ENCODE measurements around the gene ZSCAN9. TPM values are rescaled to one million over a fixed set of nuclear protein-coding genes. Genes with fewer than 3 reads are reported as not detected.

Gene ZSCAN9
- total and polyA plus RNA-seq, 2 of the 8 experiments (the other 6 are each of a cell fraction or from before 2014, with no cell fraction given), result 10.8 to 13.6 TPM

DNA sequence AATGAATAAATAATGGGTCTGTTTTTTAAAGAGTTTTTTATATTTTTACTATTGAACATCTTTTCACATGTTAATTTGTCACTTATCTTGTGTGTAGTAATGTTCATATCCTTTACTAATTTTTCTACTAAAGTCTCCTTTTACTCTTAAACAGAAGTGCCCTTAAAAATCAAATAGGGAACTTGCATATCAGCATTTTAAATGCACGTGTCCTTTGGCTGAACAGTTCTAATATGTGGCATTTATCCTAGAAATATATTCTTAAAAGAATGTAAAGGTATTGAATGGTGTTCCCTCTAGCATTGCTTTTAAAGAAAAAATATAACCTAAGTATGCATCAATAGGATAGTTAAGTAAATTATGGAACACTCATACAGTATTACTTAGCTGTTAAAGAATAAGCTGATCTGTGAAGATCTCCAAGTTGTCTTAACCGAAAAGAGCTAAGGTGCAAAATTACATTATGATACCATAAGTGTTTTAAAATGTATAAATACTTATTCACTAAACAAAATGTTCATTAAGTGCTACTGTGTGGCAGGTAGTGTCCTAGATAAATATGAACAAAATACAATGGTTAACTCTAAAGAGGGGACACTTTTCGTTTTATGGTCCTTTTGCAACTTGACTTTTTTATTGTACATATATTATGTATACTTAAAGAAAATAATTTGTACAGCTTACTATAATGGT, 55.7 kb downstream of the ZSCAN9 start:
- ChIA-PET CTCF (ENCODE audit: partially characterized antibody) (interaction anchor here (1.2 to 3.3 kb wide), 4 partner anchors 10 to 139 kb away, joined by 3 to 17 read pairs (median 4); partner anchors contain the start of gene ZKSCAN8), POLR2A (ENCODE audit: partially characterized antibody) (interaction anchor here (0.6 to 3.3 kb wide), 9 partner anchors 9 to 390 kb away, joined by 3 to 21 read pairs (median 5); partner anchors contain the start of genes ZKSCAN8, ZSCAN26 and ZSCAN31)
- Histone ChIP-seq H2BK12ac (ENCODE audit: low read depth, low read length) (no peak overlapping the region), H3K23me2 (ENCODE audit: low read depth, low read length) (no peaks in the 10 kb centered on the region), H4K8ac (ENCODE audit: extremely low read depth, insufficient read depth, low read length) (no peak overlapping the region), H4K91ac (replicated peaks; ENCODE audit: insufficient read length, low read length) (no peak overlapping the region), H3K14ac (ENCODE audit: insufficient read length) (no peak overlapping the region), H3K79me2 (ENCODE audit: control insufficient read depth in 1 of 2, insufficient read depth in 2 of 2, low read length in 2 of 2) (peaks cover 0 to 19% of the 10 kb centered on the region in 2 experiments; a peak in 2 of 4 replicates), H3K27me3 (replicated peaks in 1 of 4; ENCODE audit: control insufficient read depth in 3 of 4, extremely low read depth in 1 of 4, insufficient read depth in 3 of 4, low read length in 3 of 4) (no peaks in the 10 kb centered on the region), H2AK5ac (ENCODE audit: low read depth, low read length) (no peak overlapping the region), H3K4me3 (ENCODE audit: extremely low read depth in 1 of 4, insufficient read depth in 2 of 4, low read depth in 3 of 4, low read length in 4 of 4) (peak overlapping the region; percentile 61 to 95 (median 82); a peak in 7 of 8 replicates), H3K27ac (ENCODE audit: low read depth, low read length) (no peak overlapping the region), H2AFZ (ENCODE audit: low read length) (peak overlapping the region; percentile 92; the same call in 1 of the 2 replicates), H3K4ac (replicated peaks; ENCODE audit: insufficient read length, low read depth, low read length) (no peak overlapping the region), H2BK15ac (ENCODE audit: low read length) (no peak overlapping the region), H3K4me1 (replicated peaks in 1 of 4; ENCODE audit: control insufficient read depth in 3 of 4, insufficient read depth in 4 of 4, low read length in 3 of 4) (peaks cover 0 to 2% (median 0%) of the 10 kb centered on the region in 4 experiments; a peak in 2 of 7 replicates), H2BK120ac (replicated peaks; ENCODE audit: low read depth, low read length) (no peak overlapping the region), H3K79me1 (ENCODE audit: low read depth, low read length) (0 out of 2 replicates have a peak, but pooled peaks cover 3% of the 10 kb centered on the region), H2BK5ac (ENCODE audit: low read depth, low read length) (no peak overlapping the region), H2BK20ac (ENCODE audit: low read length) (no peak overlapping the region), H3K36me3 (ENCODE audit: control insufficient read depth in 2 of 4, insufficient read depth in 4 of 4, low read length in 3 of 4) (peaks cover 2 to 30% (median 12%) of the 10 kb centered on the region in 4 experiments; a peak in 7 of 8 replicates), H3K4me2 (ENCODE audit: insufficient read depth in 1 of 2, low read depth in 2 of 2, low read length in 2 of 2) (peak overlapping the region; percentile 68 to 72), H4K20me1 (replicated peaks in 1 of 2; ENCODE audit: control insufficient read depth in 1 of 2, insufficient read depth in 2 of 2, low read length in 2 of 2) (no peaks in the 10 kb centered on the region), H4K5ac (ENCODE audit: insufficient read length, low read depth, low read length) (no peak overlapping the region), H3K9me3 (ENCODE audit: insufficient read depth in 2 of 2, low read depth in 1 of 2, low read length in 1 of 2) (no peaks in the 10 kb centered on the region), H3K23ac (ENCODE audit: insufficient read length) (no peak overlapping the region), H3K9ac (replicated peaks in 1 of 4; ENCODE audit: extremely low read depth in 1 of 4, low read depth in 3 of 4, low read length in 3 of 4) (peak overlapping the region in 1 of 4 experiments; percentile 59; a peak in 1 of 7 replicates), H3K56ac (replicated peaks; ENCODE audit: insufficient read length, low read depth, low read length) (no peak overlapping the region), H3K18ac (ENCODE audit: extremely low read depth, low read length) (no peak overlapping the region)
- DNase-seq (ENCODE audit: low read depth in 1 of 2, low spot score in 2 of 2) (no peak), FAIRE-seq (no peak)
- WGBS, 2 experiments (ENCODE audit: extremely low coverage in 1 of 2, insufficient coverage in 1 of 2, insufficient read length in 1 of 2, insufficient replicate concordance in 2 of 2, low coverage in 1 of 2, low lambda C conversion rate in 2 of 2, missing lambda C conversion rate in 1 of 2), result 37% methylated on average over 3 of the region's 3 CpGs; no CpG with 5 or more reads in 1 of the 2 experiments
- TF ChIP-seq, protein P1, sequence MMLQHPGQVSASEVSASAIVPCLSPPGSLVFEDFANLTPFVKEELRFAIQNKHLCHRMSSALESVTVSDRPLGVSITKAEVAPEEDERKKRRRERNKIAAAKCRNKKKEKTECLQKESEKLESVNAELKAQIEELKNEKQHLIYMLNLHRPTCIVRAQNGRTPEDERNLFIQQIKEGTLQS (IDR thresholded peaks at IDR 0.05; ENCODE audit: insufficient read depth, low read depth, low read length), result no peak
- TF ChIP-seq KDM5A (IDR thresholded peaks at IDR 0.05; ENCODE audit: low read length) (no peak), CTBP2 (IDR thresholded peaks at IDR 0.05; ENCODE audit: borderline replicate concordance, insufficient read depth, insufficient read length, low read length) (no peak), HDAC6 (IDR thresholded peaks at IDR 0.05; ENCODE audit: low read depth, low read length) (no peak), BCL11A (IDR thresholded peaks at IDR 0.05; ENCODE audit: low read depth in 2 of 2, low read length in 2 of 2) (no peak), RAD21 (IDR thresholded peaks at IDR 0.05 in 1 of 2, conservative IDR thresholded peaks at IDR 0.05 in 1 of 2; ENCODE audit: low read depth in 2 of 2, low read length in 2 of 2) (no peak), JUND (IDR thresholded peaks at IDR 0.05; ENCODE audit: low read length) (no peak)
- TF ChIP-seq, protein P2, sequence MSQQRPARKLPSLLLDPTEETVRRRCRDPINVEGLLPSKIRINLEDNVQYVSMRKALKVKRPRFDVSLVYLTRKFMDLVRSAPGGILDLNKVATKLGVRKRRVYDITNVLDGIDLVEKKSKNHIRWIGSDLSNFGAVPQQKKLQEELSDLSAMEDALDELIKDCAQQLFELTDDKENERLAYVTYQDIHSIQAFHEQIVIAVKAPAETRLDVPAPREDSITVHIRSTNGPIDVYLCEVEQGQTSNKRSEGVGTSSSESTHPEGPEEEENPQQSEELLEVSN (IDR thresholded peaks at IDR 0.05), result no peak

Measured in H1 (cell line).